Sigmoid colon (tissue), 7 donors: ENCODE data around the gene P3R3URF. TPM values are rescaled to one million over a fixed set of nuclear protein-coding genes. Genes with fewer than 3 reads are reported as not detected.

Experiments used
- DNase-seq: peaks from one replicate; pipeline ENCODE4 v3.0.0-alpha.2; 2019
- H3K27ac ChIP-seq, 4 donors: fragments of 200-600 bp; sonication (generic); one replicate each; pipeline ENCODE4 v1.5.1; 2016 to 2019; ENCODE audit warnings: mild to moderate bottlenecking in 1 of 4
- H3K27me3 ChIP-seq, 3 donors: fragments of 200-600 bp; sonication (generic); one replicate each; pipeline ENCODE4 v1.5.1; 2019; ENCODE audit warnings: mild to moderate bottlenecking in 1 of 3
- H3K36me3 ChIP-seq, 4 donors: fragments of 200-600 bp; sonication (generic); one replicate each; pipeline ENCODE4 v1.5.1; 2016 to 2019
- H3K4me1 ChIP-seq, 4 donors: fragments of 200-600 bp; sonication (generic); one replicate each; pipeline ENCODE4 v1.5.1; 2017 to 2019
- H3K4me3 ChIP-seq, 4 donors: fragments of 200-600 bp; sonication (generic); one replicate each; pipeline ENCODE4 v1.5.1; 2017 to 2019; ENCODE audit warnings: mild to moderate bottlenecking in 2 of 4, moderate library complexity in 1 of 4
- H3K9me3 ChIP-seq, 4 donors: fragments of 200-600 bp in 3 of 4; sonication (generic) in 3 of 4; one replicate each; pipeline versions ENCODE4 v1.5.1 to v1.6.1; 2013 to 2019
- EP300 ChIP-seq, 4 donors: sonication (generic); formaldehyde crosslinking; IDR thresholded peaks; one replicate each; pipeline ENCODE4 v1.6.1; 2017; ENCODE audit warnings: antibody characterized with exemption in 4 of 4
- POLR2A ChIP-seq, 2 donors: fragments of 450-650 bp; IDR thresholded peaks; one replicate each; pipeline ENCODE4 v1.6.1; 2016; ENCODE audit warnings: antibody characterized with exemption in 2 of 2, mild to moderate bottlenecking in 2 of 2, moderate library complexity in 2 of 2
- POLR2AphosphoS5 ChIP-seq, 4 donors: sonication (generic); formaldehyde crosslinking; IDR thresholded peaks; one replicate each; pipeline ENCODE4 v1.6.1; 2017; ENCODE audit warnings: antibody characterized with exemption in 4 of 4
- WGBS, 2 donors: extraction: QIAGEN DNeasy Blood & Tissue Kit; methylation state at CpG; one replicate each; pipeline ENCODE4 v1.1.7; 2013; 5-methylcytosine and 5-hydroxymethylcytosine counted together
- intact Hi-C: fragments of 100-400 bp; cut with DNase I; formaldehyde crosslinking; loops from one replicate; pipeline ENCODE4 v1.15.1; 2023
- polyA plus RNA-seq, 3 donors: library from polyadenylated mRNA; stranded (reverse); fragments of 200-250 nt; gene quantifications; one replicate each; pipeline ENCODE4 v1.2.3, GENCODE V29; 2013
- total RNA-seq, 4 donors: library from RNA; depleted of rRNA; stranded (reverse); fragments of >200 nt; gene quantifications; one replicate each; pipeline ENCODE4 v1.1.0, GENCODE V29; 2016
- TF ChIP-seq, protein P1 (sequence below), 4 experiments: fragments of 450-650 bp in 3 of 4; fragments of 200-600 bp in 1 of 4; IDR thresholded peaks; one replicate each; pipeline ENCODE4 v1.5.1; 2016 to 2019; ENCODE audit warnings: antibody characterized with exemption in 4 of 4, mild to moderate bottlenecking in 3 of 4, moderate library complexity in 2 of 4
- donor health status: healthy with polysubstance abuse.
- donor health status: Bipolar disorder and iron deficiency.
- donor health status: healthy.

The P3R3URF gene
- total and polyA plus RNA-seq, 7 donors: not detected

DNA sequence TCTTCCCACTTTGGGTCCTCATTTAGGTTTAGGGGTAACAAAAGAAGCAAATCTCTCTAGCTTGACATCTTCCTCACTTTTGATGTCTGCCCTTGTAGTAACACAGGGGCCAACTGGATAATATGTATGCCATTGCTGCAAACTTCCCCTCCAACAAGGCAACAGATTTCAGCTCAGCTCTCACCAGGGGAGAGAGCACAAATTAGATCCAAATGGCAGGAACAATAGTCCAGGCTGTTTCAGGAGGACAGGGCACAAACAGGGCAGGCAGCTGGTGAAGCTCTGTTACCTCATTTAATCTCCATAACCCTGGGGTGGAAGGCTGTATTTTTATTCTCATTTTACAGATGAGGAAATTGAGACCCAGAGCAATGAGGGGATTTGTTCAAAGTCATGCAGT lies 39.6 kb downstream of the P3R3URF start:
- DNase-seq: no peak
- no peaks in the 10 kb centered on the region for H3K36me3 ChIP-seq
- H3K4me3 ChIP-seq: no peak overlapping the region
- H3K9me3 ChIP-seq: no peaks in the 10 kb centered on the region
- no peak for TF ChIP-seq EP300 (IDR thresholded peaks at IDR 0.05)
- TF ChIP-seq POLR2AphosphoS5 (IDR thresholded peaks at IDR 0.05): no peak
- TF ChIP-seq, protein P1, sequence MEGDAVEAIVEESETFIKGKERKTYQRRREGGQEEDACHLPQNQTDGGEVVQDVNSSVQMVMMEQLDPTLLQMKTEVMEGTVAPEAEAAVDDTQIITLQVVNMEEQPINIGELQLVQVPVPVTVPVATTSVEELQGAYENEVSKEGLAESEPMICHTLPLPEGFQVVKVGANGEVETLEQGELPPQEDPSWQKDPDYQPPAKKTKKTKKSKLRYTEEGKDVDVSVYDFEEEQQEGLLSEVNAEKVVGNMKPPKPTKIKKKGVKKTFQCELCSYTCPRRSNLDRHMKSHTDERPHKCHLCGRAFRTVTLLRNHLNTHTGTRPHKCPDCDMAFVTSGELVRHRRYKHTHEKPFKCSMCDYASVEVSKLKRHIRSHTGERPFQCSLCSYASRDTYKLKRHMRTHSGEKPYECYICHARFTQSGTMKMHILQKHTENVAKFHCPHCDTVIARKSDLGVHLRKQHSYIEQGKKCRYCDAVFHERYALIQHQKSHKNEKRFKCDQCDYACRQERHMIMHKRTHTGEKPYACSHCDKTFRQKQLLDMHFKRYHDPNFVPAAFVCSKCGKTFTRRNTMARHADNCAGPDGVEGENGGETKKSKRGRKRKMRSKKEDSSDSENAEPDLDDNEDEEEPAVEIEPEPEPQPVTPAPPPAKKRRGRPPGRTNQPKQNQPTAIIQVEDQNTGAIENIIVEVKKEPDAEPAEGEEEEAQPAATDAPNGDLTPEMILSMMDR (IDR thresholded peaks at IDR 0.05): no peak
- TF ChIP-seq POLR2A (IDR thresholded peaks at IDR 0.05): no peak
- no peaks in the 10 kb centered on the region for H3K27me3 ChIP-seq
- no peak overlapping the region for H3K27ac ChIP-seq
- intact Hi-C loops: loop anchor here (2.0 kb wide), 1 partner anchor 38 kb away; the partner anchor contains the start of gene TSPAN1
- peaks cover 0 to 20% (median 15%) of the 10 kb centered on the region in 4 donors for H3K4me1 ChIP-seq

GRCh38 chr1:46134660-46135331 lies 41.5 kb downstream of the P3R3URF start:
- TF ChIP-seq, protein P1 (IDR thresholded peaks at IDR 0.05): no peak
- TF ChIP-seq POLR2AphosphoS5 (IDR thresholded peaks at IDR 0.05): peak in 1 of 4 donors; percentile 16
- peak overlapping the region in 3 of 4 donors; percentile 91 to 94 (median 93) for H3K27ac ChIP-seq
- H3K27me3 ChIP-seq: peaks cover 0 to 11% (median 0%) of the 10 kb centered on the region in 3 donors
- peaks cover 0 to 31% (median 15%) of the 10 kb centered on the region in 4 donors for H3K4me1 ChIP-seq
- DNase-seq: no peak
- intact Hi-C loops: loop anchor here (5.0 kb wide), 1 partner anchor 97 kb away; no protein-coding TSS in a partner anchor
- no peaks in the 10 kb centered on the region for H3K9me3 ChIP-seq
- H3K36me3 ChIP-seq: no peaks in the 10 kb centered on the region
- H3K4me3 ChIP-seq: no peak overlapping the region
- 46 to 62% methylated on average over 3 of the region's 3 CpGs for WGBS, 2 donors

GRCh38 chr1:46133781-46134350 lies 42.4 kb downstream of the P3R3URF start:
- H3K36me3 ChIP-seq: no peaks in the 10 kb centered on the region
- peaks cover 0 to 11% (median 0%) of the 10 kb centered on the region in 3 donors for H3K27me3 ChIP-seq
- H3K27ac ChIP-seq: peak overlapping the region; percentile 91 to 94 (median 92)
- H3K4me3 ChIP-seq: peak overlapping the region; percentile 37 to 72 (median 68)
- intact Hi-C loops: loop anchor here (2.0 to 5.0 kb wide), 2 partner anchors 97 to 447 kb away; partner anchors contain the start of gene GPBP1L1
- peaks cover 0 to 32% (median 15%) of the 10 kb centered on the region in 4 donors for H3K4me1 ChIP-seq
- TF ChIP-seq, protein P1 (IDR thresholded peaks at IDR 0.05): no peak
- TF ChIP-seq POLR2AphosphoS5 (IDR thresholded peaks at IDR 0.05) (no peak), EP300 (IDR thresholded peaks at IDR 0.05) (no peak), POLR2A (IDR thresholded peaks at IDR 0.05) (no peak)
- no peak for DNase-seq
- no peaks in the 10 kb centered on the region for H3K9me3 ChIP-seq
- 59 to 67% methylated on average over 3 of the region's 3 CpGs for WGBS, 2 donors

GRCh38 chr1:46133181-46133658 lies 43.1 kb downstream of the P3R3URF start:
- Histone ChIP-seq H3K4me1 (peaks cover 0 to 32% (median 15%) of the 10 kb centered on the region in 4 donors), H3K9me3 (no peaks in the 10 kb centered on the region), H3K36me3 (no peaks in the 10 kb centered on the region), H3K27ac (peak overlapping the region; percentile 91 to 94 (median 92)), H3K4me3 (peak overlapping the region; percentile 37 to 72 (median 68)), H3K27me3 (peaks cover 0 to 11% (median 0%) of the 10 kb centered on the region in 3 donors)
- TF ChIP-seq, protein P1 (IDR thresholded peaks at IDR 0.05): no peak
- no peak for TF ChIP-seq EP300 (IDR thresholded peaks at IDR 0.05)
- no peak for TF ChIP-seq POLR2AphosphoS5 (IDR thresholded peaks at IDR 0.05)
- TF ChIP-seq POLR2A (IDR thresholded peaks at IDR 0.05): no peak
- 1% methylated on average over 22 of the region's 22 CpGs for WGBS, 2 donors
- DNase-seq: no peak
- intact Hi-C loops: loop anchor here (2.0 to 5.0 kb wide), 2 partner anchors 96 to 446 kb away; partner anchors contain the start of gene GPBP1L1
